ENCODE data around the gene EGFL6.

DNA sequence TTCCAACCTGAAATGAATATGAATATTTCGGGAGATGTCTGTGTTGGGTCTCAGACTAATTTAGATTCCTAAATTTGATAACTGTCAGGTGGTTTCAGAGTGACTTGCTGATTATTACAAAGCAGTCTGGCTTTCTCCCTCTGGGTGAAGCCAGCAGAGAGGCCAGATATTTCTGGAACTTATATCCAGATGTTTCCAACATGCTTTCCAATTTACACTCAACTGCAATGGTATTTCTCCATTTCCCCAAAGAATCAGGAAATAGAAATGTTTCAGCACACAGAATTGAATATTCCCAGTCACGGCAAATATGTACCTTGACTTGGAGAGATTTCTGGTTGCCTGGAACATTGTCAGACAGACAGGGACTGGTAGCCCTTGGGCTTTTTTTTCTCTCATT, 48.5 kb upstream of the EGFL6 start:
- TF ChIP-seq CTCF (IDR thresholded peaks at IDR 0.05; ENCODE audit: low read depth, low read length, poor library complexity, severe bottlenecking), result no peak
- no peak for TF ChIP-seq EZH2phosphoT487 (IDR thresholded peaks at IDR 0.05; ENCODE audit: borderline replicate concordance, low read length)

Data from DOHH2 (cell line).